Measurements from ENCODE around the gene DPM1. TPM values are rescaled to one million over a fixed set of nuclear protein-coding genes. Genes with fewer than 3 reads are reported as not detected.
A peak's percentile ranks its signal among the peaks of the same experiment; 100 is the strongest.
"Not testable (repeated sequence)": the region's sequence is repeated elsewhere in the genome, so short reads cannot be mapped to it uniquely, and the experiment has no call there.

The DPM1 gene
- total RNA-seq, 4 donors from 2014 or later, result 3.2 to 42.9 (median 38.4) TPM

- TF ChIP-seq POLR2A (IDR thresholded peaks at IDR 0.05), result no peak
- no peak for TF ChIP-seq EP300 (IDR thresholded peaks at IDR 0.05; ENCODE audit: low read depth)
- no peak for TF ChIP-seq CTCF (IDR thresholded peaks at IDR 0.05)
- no peak for TF ChIP-seq POLR2AphosphoS5 (IDR thresholded peaks at IDR 0.05)
- peaks cover 43% of the 10 kb centered on the region for H3K27me3 ChIP-seq
- peak; percentile 67 for DNase-seq
- in situ Hi-C loops (cut with MboI; ENCODE audit: low pct_ligation_motif_present in 1 of 4, low pct_unique_long_range_greater_than_20kb in 1 of 4, low sequenced_read_pairs in 3 of 4) (loop anchor here (10.0 to 25.0 kb wide), 4 partner anchors 342 to 655 kb away; no protein-coding TSS in a partner anchor), intact Hi-C loops (cut with DNase I; ENCODE audit: low total_unique reads) (no loop called here)
- no peaks in the 10 kb centered on the region for H3K36me3 ChIP-seq
- H3K9me3 ChIP-seq, result no peaks in the 10 kb centered on the region
- H3K4me3 ChIP-seq, result no peak overlapping the region
- H3K4me1 ChIP-seq, result peaks cover 0 to 12% (median 7%) of the 10 kb centered on the region in 4 donors
- H3K27ac ChIP-seq, result peak overlapping the region in 2 of 4 donors; percentile 11 to 47
- WGBS, 2 donors (ENCODE audit: low coverage in 1 of 2), result 11% methylated on average over 4 of the region's 4 CpGs; no CpG with 5 or more reads in 1 of the 2 donors
Observed at GRCh38 chr20:50982363-50982762, 24.0 kb upstream of the DPM1 start.

- in situ Hi-C loops (cut with MboI; ENCODE audit: low pct_ligation_motif_present in 1 of 4, low pct_unique_long_range_greater_than_20kb in 1 of 4, low sequenced_read_pairs in 3 of 4), result loop anchor here (10.0 to 25.0 kb wide), 4 partner anchors 343 to 656 kb away; no protein-coding TSS in a partner anchor
- no peak for DNase-seq
- Histone ChIP-seq H3K27ac (peak overlapping the region in 2 of 4 donors; percentile 11 to 47), H3K9me3 (no peaks in the 10 kb centered on the region), H3K4me1 (peaks cover 0 to 12% (median 7%) of the 10 kb centered on the region in 4 donors), H3K27me3 (peaks cover 40% of the 10 kb centered on the region), H3K4me3 (no peak overlapping the region), H3K36me3 (no peaks in the 10 kb centered on the region)
- intact Hi-C loops (cut with DNase I; ENCODE audit: low total_unique reads), result no loop called here
- peak in 2 of 5 experiments; percentile 9 to 11 for TF ChIP-seq CTCF (IDR thresholded peaks at IDR 0.05)
- TF ChIP-seq POLR2A (IDR thresholded peaks at IDR 0.05), result no peak
- TF ChIP-seq POLR2AphosphoS5 (IDR thresholded peaks at IDR 0.05), result no peak
- no peak for TF ChIP-seq EP300 (IDR thresholded peaks at IDR 0.05; ENCODE audit: low read depth)
- WGBS, 2 donors (ENCODE audit: low coverage in 1 of 2), result 79 to 84% methylated on average over 2 to 3 of the region's 3 CpGs
Observed at GRCh38 chr20:50981714-50982048, 23.3 kb upstream of the DPM1 start.

- Histone ChIP-seq H3K27ac (no peak overlapping the region), H3K4me1 (peaks cover 0 to 12% (median 7%) of the 10 kb centered on the region in 4 donors), H3K4me3 (no peak overlapping the region), H3K9me3 (no peaks in the 10 kb centered on the region), H3K36me3 (no peaks in the 10 kb centered on the region), H3K27me3 (peaks cover 34% of the 10 kb centered on the region)
- 54 to 71% methylated on average over 4 to 23 of the region's 26 CpGs for WGBS, 2 donors (ENCODE audit: low coverage in 1 of 2)
- in situ Hi-C loops (cut with MboI; ENCODE audit: low pct_ligation_motif_present in 1 of 4, low pct_unique_long_range_greater_than_20kb in 1 of 4, low sequenced_read_pairs in 3 of 4), result loop anchor here (10.0 to 25.0 kb wide), 4 partner anchors 344 to 656 kb away; no protein-coding TSS in a partner anchor
- TF ChIP-seq POLR2AphosphoS5 (IDR thresholded peaks at IDR 0.05) (no peak), CTCF (IDR thresholded peaks at IDR 0.05) (peak; percentile 73 to 85 (median 77))
- intact Hi-C loops (cut with DNase I; ENCODE audit: low total_unique reads), result no loop called here
- peak; percentile 55 for DNase-seq
Observed at GRCh38 chr20:50980851-50981713, 22.8 kb upstream of the DPM1 start.

GRCh38 chr20:50980071-50980681, 21.8 kb upstream of the DPM1 start:
- H3K4me1 ChIP-seq, result peaks cover 0 to 12% (median 7%) of the 10 kb centered on the region in 4 donors
- DNase-seq, result no peak
- intact Hi-C loops (cut with DNase I; ENCODE audit: low total_unique reads), result no loop called here
- no peaks in the 10 kb centered on the region for H3K9me3 ChIP-seq
- peak overlapping the region in 1 of 4 donors; percentile 12 for H3K27ac ChIP-seq
- H3K4me3 ChIP-seq, result no peak overlapping the region
- in situ Hi-C loops (cut with MboI; ENCODE audit: low pct_ligation_motif_present in 1 of 4, low pct_unique_long_range_greater_than_20kb in 1 of 4, low sequenced_read_pairs in 3 of 4), result loop anchor here (10.0 to 25.0 kb wide), 4 partner anchors 345 to 657 kb away; no protein-coding TSS in a partner anchor
- TF ChIP-seq POLR2AphosphoS5 (IDR thresholded peaks at IDR 0.05) (peak; percentile 16 to 60 (median 42)), POLR2A (IDR thresholded peaks at IDR 0.05) (no peak), EP300 (IDR thresholded peaks at IDR 0.05; ENCODE audit: low read depth) (peak; percentile 13)
- H3K27me3 ChIP-seq, result peaks cover 25% of the 10 kb centered on the region
- H3K36me3 ChIP-seq, result no peaks in the 10 kb centered on the region
- WGBS, 2 donors (ENCODE audit: low coverage in 1 of 2), result 36 to 43% methylated on average over 4 to 8 of the region's 8 CpGs

- H3K27ac ChIP-seq; H3K4me3 ChIP-seq; intact Hi-C loops (cut with DNase I; ENCODE audit: low total_unique reads); H3K36me3 ChIP-seq; DNase-seq; H3K9me3 ChIP-seq: not testable (repeated sequence)
- peaks cover 18% of the 10 kb centered on the region for H3K27me3 ChIP-seq
- in situ Hi-C loops (cut with MboI; ENCODE audit: low pct_ligation_motif_present in 1 of 4, low pct_unique_long_range_greater_than_20kb in 1 of 4, low sequenced_read_pairs in 3 of 4), result loop anchor here (25.0 kb wide), 3 partner anchors 609 to 659 kb away; no protein-coding TSS in a partner anchor
- H3K4me1 ChIP-seq, result peaks cover 0 to 12% (median 7%) of the 10 kb centered on the region in 4 donors
- WGBS, 2 donors (ENCODE audit: low coverage in 1 of 2), result 83 to 100% methylated on average over 3 to 4 of the region's 4 CpGs
Observed at GRCh38 chr20:50978533-50978932, 20.2 kb upstream of the DPM1 start.
